Large intestine (tissue), 3 donors: ENCODE data around the gene UTP11. TPM values are rescaled to one million over a fixed set of nuclear protein-coding genes. Genes with fewer than 3 reads are reported as not detected.

Experiments
- DNase-seq, 2 donors: peaks; one replicate each; pipeline versions ENCODE4 v3.0.0 to v3.0.0-alpha.2; 2013
- H3K27ac ChIP-seq: one replicate; pipeline ENCODE4 v1.5.1; 2013; ENCODE audit warnings: low read length
- H3K27me3 ChIP-seq: 2 replicates; pipeline ENCODE4 v1.6.1; 2013; ENCODE audit warnings: low read length; ENCODE audit not compliant: control insufficient read depth, insufficient read depth
- H3K36me3 ChIP-seq: 2 replicates; pipeline ENCODE4 v1.6.1; 2013; ENCODE audit warnings: low read length; ENCODE audit not compliant: control insufficient read depth, insufficient read depth
- H3K4me1 ChIP-seq: one replicate; pipeline ENCODE4 v1.6.1; 2013; ENCODE audit warnings: low read length; ENCODE audit not compliant: control insufficient read depth, insufficient read depth
- H3K4me3 ChIP-seq: one replicate; pipeline ENCODE4 v1.5.1; 2013; ENCODE audit warnings: low read length
- H3K9me3 ChIP-seq: one replicate; pipeline ENCODE4 v1.6.1; 2013; ENCODE audit warnings: mild to moderate bottlenecking, low read depth, low read length, moderate library complexity; ENCODE audit not compliant: control insufficient read depth
- whole genome bisulfite sequencing: methylation state at CpG from one replicate; pipeline ENCODE4 v1.1.5; 2013; ENCODE audit warnings: low lambda C conversion rate; ENCODE audit not compliant: insufficient coverage; 5-methylcytosine and 5-hydroxymethylcytosine counted together
- polyA plus RNA-seq: library from polyadenylated mRNA; unstranded; fragments of 120-200 nt; gene quantifications from one replicate; pipeline ENCODE4 v1.2.1, GENCODE V29; 2013

The UTP11 gene
- polyA plus RNA-seq, 1 donor, result 39.0 TPM

- DNase-seq, result no peak
- H3K27me3 ChIP-seq, result no peaks in the 10 kb centered on the region
- WGBS, result no CpG with 5 or more reads among the region's 11 CpGs
- H3K9me3 ChIP-seq, result peaks cover 6% of the 10 kb centered on the region
- H3K36me3 ChIP-seq, result peaks cover 42% of the 10 kb centered on the region
- no peak overlapping the region for H3K27ac ChIP-seq
- H3K4me3 ChIP-seq, result no peak overlapping the region
- peaks cover 8% of the 10 kb centered on the region for H3K4me1 ChIP-seq
These were observed 2.3 kb downstream of the UTP11 start for GRCh38 chr1:38014724-38015424.

GRCh38 chr1:38015978-38016725, 3.6 kb downstream of the UTP11 start:
- Histone ChIP-seq H3K27me3 (no peaks in the 10 kb centered on the region), H3K36me3 (peaks cover 54% of the 10 kb centered on the region), H3K4me1 (peaks cover 8% of the 10 kb centered on the region), H3K4me3 (no peak overlapping the region), H3K27ac (peak overlapping the region; percentile 41), H3K9me3 (peaks cover 6% of the 10 kb centered on the region)
- 100% methylated on average over 1 of the region's 6 CpGs for WGBS
- no peak for DNase-seq

- Histone ChIP-seq H3K4me3 (no peak overlapping the region), H3K9me3 (no peaks in the 10 kb centered on the region), H3K4me1 (peaks cover 4% of the 10 kb centered on the region), H3K27me3 (no peaks in the 10 kb centered on the region), H3K27ac (no peak overlapping the region), H3K36me3 (peaks cover 78% of the 10 kb centered on the region)
- WGBS, result 78% methylated on average over 4 of the region's 6 CpGs
- no peak for DNase-seq
These were observed 6.4 kb downstream of the UTP11 start for GRCh38 chr1:38018864-38019343.

GRCh38 chr1:38020396-38020795, 7.9 kb downstream of the UTP11 start:
- 100% methylated on average over 1 of the region's 2 CpGs for WGBS

GRCh38 chr1:38021969-38022368, 9.4 kb downstream of the UTP11 start:
- DNase-seq, result no peak
- Histone ChIP-seq H3K36me3 (peaks cover 78% of the 10 kb centered on the region), H3K27me3 (no peaks in the 10 kb centered on the region), H3K4me3 (no peak overlapping the region), H3K27ac (no peak overlapping the region), H3K4me1 (no peaks in the 10 kb centered on the region), H3K9me3 (no peaks in the 10 kb centered on the region)
- 100% methylated on average over 3 of the region's 5 CpGs for WGBS

More at GRCh38 chr1:38020396-38020795, 7.9 kb downstream of the UTP11 start:
- Histone ChIP-seq H3K27me3 (no peaks in the 10 kb centered on the region), H3K36me3 (peaks cover 85% of the 10 kb centered on the region), H3K9me3 (no peaks in the 10 kb centered on the region), H3K4me1 (no peaks in the 10 kb centered on the region), H3K27ac (no peak overlapping the region), H3K4me3 (no peak overlapping the region)
- DNase-seq, result no peak

GRCh38 chr1:38022810-38023209, 10.3 kb downstream of the UTP11 start:
- no peak overlapping the region for H3K4me3 ChIP-seq
- H3K36me3 ChIP-seq, result peaks cover 72% of the 10 kb centered on the region
- no peaks in the 10 kb centered on the region for H3K27me3 ChIP-seq
- no peaks in the 10 kb centered on the region for H3K9me3 ChIP-seq
- H3K4me1 ChIP-seq, result no peaks in the 10 kb centered on the region
- no peak overlapping the region for H3K27ac ChIP-seq
- DNase-seq, result no peak
- WGBS, result 95% methylated on average over 2 of the region's 3 CpGs

- Histone ChIP-seq H3K27ac (no peak overlapping the region), H3K27me3 (peaks cover 5% of the 10 kb centered on the region), H3K36me3 (peaks cover 50% of the 10 kb centered on the region), H3K4me3 (no peak overlapping the region), H3K9me3 (no peaks in the 10 kb centered on the region), H3K4me1 (peaks cover 14% of the 10 kb centered on the region)
- no peak for DNase-seq
- no CpG with 5 or more reads among the region's 2 CpGs for WGBS
These were observed 12.7 kb downstream of the UTP11 start for GRCh38 chr1:38025233-38025632.

- no peak for DNase-seq
These were observed 13.1 kb downstream of the UTP11 start for GRCh38 chr1:38025664-38026063.

GRCh38 chr1:38026592-38027200, 14.2 kb downstream of the UTP11 start:
- Histone ChIP-seq H3K27me3 (peaks cover 5% of the 10 kb centered on the region), H3K4me3 (no peak overlapping the region), H3K36me3 (peaks cover 39% of the 10 kb centered on the region), H3K4me1 (peaks cover 20% of the 10 kb centered on the region), H3K27ac (no peak overlapping the region), H3K9me3 (no peaks in the 10 kb centered on the region)
- peak in 1 of 2 donors; percentile 31 for DNase-seq
- no CpG with 5 or more reads among the region's 8 CpGs for WGBS

More at GRCh38 chr1:38025664-38026063, 13.1 kb downstream of the UTP11 start:
- no CpG with 5 or more reads among the region's 6 CpGs for WGBS
- Histone ChIP-seq H3K4me3 (no peak overlapping the region), H3K4me1 (peaks cover 18% of the 10 kb centered on the region), H3K36me3 (peaks cover 46% of the 10 kb centered on the region), H3K27me3 (peaks cover 5% of the 10 kb centered on the region), H3K9me3 (no peaks in the 10 kb centered on the region), H3K27ac (no peak overlapping the region)
